Mesenchymal stem cell (in vitro differentiated cells and primary cell): ENCODE measurements around the gene ITGAX.

ENCODE experiments used
- DNase-seq: peaks from one replicate; pipeline ENCODE4 v3.0.0-alpha.2; 2013
- H2AFZ ChIP-seq: one replicate; pipeline ENCODE4 v1.6.1; 2013; ENCODE audit warnings: low read depth, mild to moderate bottlenecking, control low read depth, inconsistent platforms, low read length, moderate library complexity
- H2AK5ac ChIP-seq: 2 replicates; pipeline ENCODE4 v1.6.1; 2013; ENCODE audit warnings: low read length, moderate library complexity, mild to moderate bottlenecking, inconsistent platforms; ENCODE audit not compliant: severe bottlenecking
- H2BK120ac ChIP-seq: one replicate; pipeline ENCODE4 v1.6.1; 2013; ENCODE audit warnings: low read depth, mild to moderate bottlenecking, inconsistent platforms, low read length, moderate library complexity
- H2BK12ac ChIP-seq, 2 experiments: one replicate each; pipeline ENCODE4 v1.6.1; 2013; ENCODE audit warnings: inconsistent platforms in 2 of 2, low read length in 2 of 2, mild to moderate bottlenecking in 2 of 2, moderate library complexity in 2 of 2, control low read depth in 1 of 2
- H2BK15ac ChIP-seq: one replicate; pipeline ENCODE4 v1.6.1; 2013; ENCODE audit warnings: mild to moderate bottlenecking, low read depth, inconsistent platforms; ENCODE audit not compliant: poor library complexity, severe bottlenecking
- H2BK5ac ChIP-seq: 2 replicates; pipeline ENCODE4 v1.6.1; 2013; ENCODE audit warnings: low read depth, mild to moderate bottlenecking, low read length, control low read depth, inconsistent platforms; ENCODE audit not compliant: poor library complexity, severe bottlenecking
- H3K14ac ChIP-seq, 2 experiments: one replicate each; pipeline ENCODE4 v1.6.1; 2013; ENCODE audit warnings: inconsistent platforms in 2 of 2, low read length in 2 of 2, control low read depth in 1 of 2, mild to moderate bottlenecking in 1 of 2, moderate library complexity in 1 of 2
- H3K18ac ChIP-seq, 2 experiments: one replicate each; pipeline ENCODE4 v1.6.1; 2013; ENCODE audit warnings: inconsistent platforms in 2 of 2, low read length in 2 of 2, control low read depth in 1 of 2, low read depth in 1 of 2, mild to moderate bottlenecking in 1 of 2
- H3K23ac ChIP-seq, 2 experiments: one replicate each; pipeline ENCODE4 v1.6.1; 2013; ENCODE audit warnings: inconsistent platforms in 2 of 2, low read length in 2 of 2, mild to moderate bottlenecking in 2 of 2, moderate library complexity in 2 of 2, control low read depth in 1 of 2
- H3K27ac ChIP-seq: 2 replicates; pipeline ENCODE4 v1.5.1; 2013; ENCODE audit warnings: mild to moderate bottlenecking, moderate library complexity, low read length, control low read depth, inconsistent platforms; ENCODE audit not compliant: poor library complexity, severe bottlenecking
- H3K27me3 ChIP-seq, 2 experiments: 2 replicates each; pipeline versions ENCODE4 v1.6.1 to v1.7.0; 2013; ENCODE audit warnings: low read length in 2 of 2, mild to moderate bottlenecking in 2 of 2, moderate library complexity in 2 of 2, control low read depth in 1 of 2, inconsistent platforms in 1 of 2; ENCODE audit not compliant: control insufficient read depth in 1 of 2, insufficient read depth in 1 of 2
- H3K36me3 ChIP-seq, 2 experiments: 2 replicates each; pipeline versions ENCODE4 v1.6.1 to v1.7.0; 2013; ENCODE audit warnings: low read length in 2 of 2, control low read depth in 1 of 2, inconsistent platforms in 1 of 2, low read depth in 1 of 2, mild to moderate bottlenecking in 1 of 2; ENCODE audit not compliant: insufficient read depth in 2 of 2, control insufficient read depth in 1 of 2
- H3K4ac ChIP-seq, 2 experiments: one replicate each; pipeline ENCODE4 v1.6.1; 2013; ENCODE audit warnings: inconsistent platforms in 2 of 2, low read length in 2 of 2, mild to moderate bottlenecking in 2 of 2, moderate library complexity in 2 of 2, control low read depth in 1 of 2, low read depth in 1 of 2
- H3K4me1 ChIP-seq: 2 replicates; pipeline ENCODE4 v1.6.1; 2013; ENCODE audit warnings: low read depth, low read length, control low read depth; ENCODE audit not compliant: control insufficient read depth, insufficient read depth
- H3K4me2 ChIP-seq: 2 replicates; pipeline ENCODE4 v1.6.1; 2013; ENCODE audit warnings: low read length, mild to moderate bottlenecking, inconsistent platforms; ENCODE audit not compliant: poor library complexity, severe bottlenecking
- H3K4me3 ChIP-seq, 2 experiments: 2 replicates each; pipeline versions ENCODE4 v1.5.1 to v1.7.0; 2013; ENCODE audit warnings: low read length in 2 of 2, mild to moderate bottlenecking in 2 of 2, control low read depth in 1 of 2, low read depth in 1 of 2; ENCODE audit not compliant: insufficient read depth in 1 of 2
- H3K79me1 ChIP-seq: replicated peaks from 2 replicates; pipeline ENCODE4 v1.6.1; 2013; ENCODE audit warnings: mild to moderate bottlenecking, control low read depth, low read length, inconsistent platforms; ENCODE audit not compliant: poor library complexity, severe bottlenecking
- H3K9ac ChIP-seq: 2 replicates; pipeline ENCODE4 v1.7.0; 2013; ENCODE audit warnings: mild to moderate bottlenecking, low read length, moderate library complexity
- H3K9me3 ChIP-seq: 2 replicates; pipeline ENCODE4 v1.7.0; 2013; ENCODE audit warnings: mild to moderate bottlenecking, low read length; ENCODE audit not compliant: control insufficient read depth
- H4K8ac ChIP-seq: one replicate; pipeline ENCODE4 v1.6.1; 2013; ENCODE audit warnings: inconsistent platforms, mild to moderate bottlenecking, low read length, moderate library complexity
- H4K91ac ChIP-seq: one replicate; pipeline ENCODE4 v1.6.1; 2013; ENCODE audit warnings: mild to moderate bottlenecking, low read length, inconsistent platforms
- WGBS: methylation state at CpG from one replicate; pipeline ENCODE4 v1.1.7; 2013; ENCODE audit warnings: mixed read lengths; 5-methylcytosine and 5-hydroxymethylcytosine counted together

The ITGAX gene

DNA sequence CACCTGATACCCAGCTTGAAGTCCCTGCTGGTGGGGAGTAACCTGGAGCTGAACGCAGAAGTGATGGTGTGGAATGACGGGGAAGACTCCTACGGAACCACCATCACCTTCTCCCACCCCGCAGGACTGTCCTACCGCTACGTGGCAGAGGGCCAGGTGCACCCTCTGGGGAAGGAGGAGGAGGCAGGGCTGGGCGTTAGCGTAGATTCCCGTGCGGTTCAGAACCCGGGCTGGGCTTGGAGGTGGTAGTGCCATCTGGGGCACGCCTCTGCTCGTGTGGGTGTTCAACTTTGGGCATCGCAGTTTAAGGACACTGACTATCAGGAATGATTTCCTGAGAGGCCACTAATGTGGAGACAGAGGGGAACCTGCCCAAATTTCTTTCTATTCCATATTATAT is 18.3 kb downstream of the ITGAX start:
- Histone ChIP-seq H3K4ac (no peak overlapping the region), H3K9me3 (no peaks in the 10 kb centered on the region), H4K91ac (no peak overlapping the region), H4K8ac (no peak overlapping the region), H3K27me3 (peaks cover 13 to 20% of the 10 kb centered on the region in 2 experiments), H2BK120ac (no peak overlapping the region), H3K9ac (no peak overlapping the region), H3K27ac (no peak overlapping the region), H3K23ac (no peak overlapping the region), H3K79me1 (no peaks in the 10 kb centered on the region), H2BK15ac (no peak overlapping the region), H2AK5ac (no peak overlapping the region), H3K4me3 (no peak overlapping the region), H3K18ac (no peak overlapping the region), H2AFZ (no peak overlapping the region), H3K4me1 (no peaks in the 10 kb centered on the region), H2BK5ac (no peak overlapping the region), H2BK12ac (no peak overlapping the region), H3K14ac (no peak overlapping the region), H3K4me2 (no peak overlapping the region), H3K36me3 (no peaks in the 10 kb centered on the region)
- DNase-seq = no peak
- WGBS = 85% methylated on average over 9 of the region's 14 CpGs

- Histone ChIP-seq H3K9ac (no peak overlapping the region), H3K36me3 (no peaks in the 10 kb centered on the region), H3K4ac (no peak overlapping the region), H2AFZ (no peak overlapping the region), H2AK5ac (no peak overlapping the region), H2BK15ac (no peak overlapping the region), H3K27ac (no peak overlapping the region), H4K91ac (no peak overlapping the region), H3K18ac (no peak overlapping the region), H2BK12ac (no peak overlapping the region), H3K79me1 (no peaks in the 10 kb centered on the region), H2BK5ac (no peak overlapping the region), H3K4me3 (no peak overlapping the region), H3K4me2 (no peak overlapping the region), H2BK120ac (no peak overlapping the region), H4K8ac (no peak overlapping the region), H3K27me3 (peaks cover 13 to 29% of the 10 kb centered on the region in 2 experiments), H3K23ac (no peak overlapping the region), H3K4me1 (no peaks in the 10 kb centered on the region), H3K9me3 (no peaks in the 10 kb centered on the region), H3K14ac (no peak overlapping the region)
- no peak for DNase-seq
- WGBS = 77% methylated on average over 5 of the region's 5 CpGs
These were observed 20.3 kb downstream of the ITGAX start for GRCh38 chr16:31375231-31375630.

DNA sequence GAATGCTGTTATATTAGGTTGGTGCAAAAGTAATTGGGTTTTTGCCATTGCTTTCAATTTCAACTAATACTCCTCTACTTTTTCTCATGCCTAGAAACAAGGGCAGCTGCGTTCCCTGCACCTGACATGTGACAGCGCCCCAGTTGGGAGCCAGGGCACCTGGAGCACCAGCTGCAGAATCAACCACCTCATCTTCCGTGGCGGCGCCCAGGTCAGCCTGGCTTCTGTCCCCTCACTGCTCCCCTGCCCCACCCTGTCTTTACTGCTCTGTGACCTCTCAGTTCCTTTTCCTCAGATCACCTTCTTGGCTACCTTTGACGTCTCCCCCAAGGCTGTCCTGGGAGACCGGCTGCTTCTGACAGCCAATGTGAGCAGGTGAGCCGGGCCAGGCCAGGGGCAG is 21.7 kb downstream of the ITGAX start:
- Histone ChIP-seq H3K18ac (no peak overlapping the region), H2AFZ (no peak overlapping the region), H4K91ac (no peak overlapping the region)

DNA sequence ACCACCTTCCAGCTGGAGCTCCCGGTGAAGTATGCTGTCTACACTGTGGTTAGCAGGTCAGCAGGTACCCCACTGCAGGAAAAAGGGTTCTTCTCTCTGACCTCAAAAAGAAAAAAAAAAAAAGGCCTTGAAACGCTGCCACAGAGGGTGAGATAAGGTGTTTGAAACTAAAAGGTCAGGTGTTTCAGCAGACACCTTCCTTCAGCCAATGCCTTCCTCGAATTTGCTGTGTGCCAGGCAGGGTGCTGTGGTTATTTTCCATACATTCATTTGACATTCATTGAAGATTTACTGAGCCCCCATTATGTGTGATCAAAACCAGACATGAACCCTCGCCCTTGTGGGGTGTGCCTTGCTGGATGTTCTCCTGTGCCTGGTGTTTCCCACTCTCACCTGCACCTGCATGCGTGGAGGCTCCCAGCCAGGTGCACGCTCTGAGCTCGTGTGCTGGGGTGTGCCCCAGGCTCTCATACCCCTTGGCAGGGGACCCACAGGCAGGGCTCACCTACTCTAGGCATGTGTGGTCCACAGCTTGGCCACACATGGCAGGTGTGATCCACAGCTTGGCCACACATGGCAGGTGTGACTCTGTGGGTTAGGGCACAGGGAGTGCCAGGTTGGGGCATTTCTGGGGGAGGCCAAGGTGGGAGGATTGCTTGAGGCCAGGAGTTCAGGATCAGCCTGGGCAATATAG is 22.4 kb downstream of the ITGAX start:
- Histone ChIP-seq H3K18ac (no peak overlapping the region), H4K91ac (peak overlapping the region; percentile 3), H3K36me3 (no peaks in the 10 kb centered on the region), H3K4me1 (peaks cover under 1% of the 10 kb centered on the region), H3K23ac (no peak overlapping the region), H3K27me3 (peaks cover 13 to 40% of the 10 kb centered on the region in 2 experiments), H3K9ac (no peak overlapping the region), H3K14ac (no peak overlapping the region), H3K27ac (no peak overlapping the region), H3K9me3 (no peaks in the 10 kb centered on the region), H2BK15ac (no peak overlapping the region), H3K4me2 (no peak overlapping the region), H2BK12ac (no peak overlapping the region), H2AFZ (no peak overlapping the region), H2BK120ac (no peak overlapping the region), H3K79me1 (no peaks in the 10 kb centered on the region), H2BK5ac (no peak overlapping the region), H3K4ac (no peak overlapping the region), H2AK5ac (no peak overlapping the region), H3K4me3 (no peak overlapping the region), H4K8ac (no peak overlapping the region)
- 65% methylated on average over 7 of the region's 7 CpGs for WGBS
- DNase-seq = no peak

More for the DNA sequence above, 21.7 kb downstream of the ITGAX start:
- no peaks in the 10 kb centered on the region for H3K9me3 ChIP-seq
- H2BK120ac ChIP-seq = no peak overlapping the region
- H3K27me3 ChIP-seq = peaks cover 13 to 40% of the 10 kb centered on the region in 2 experiments
- H3K27ac ChIP-seq = no peak overlapping the region
- 78% methylated on average over 8 of the region's 8 CpGs for WGBS
- no peak overlapping the region for H2BK12ac ChIP-seq
- no peaks in the 10 kb centered on the region for H3K36me3 ChIP-seq
- no peak overlapping the region for H4K8ac ChIP-seq
- H3K4ac ChIP-seq = no peak overlapping the region
- H3K4me2 ChIP-seq = no peak overlapping the region
- H3K79me1 ChIP-seq = no peaks in the 10 kb centered on the region
- H2BK15ac ChIP-seq = no peak overlapping the region
- H3K4me1 ChIP-seq = no peaks in the 10 kb centered on the region
- no peak overlapping the region for H2BK5ac ChIP-seq
- DNase-seq = no peak
- H3K9ac ChIP-seq = no peak overlapping the region
- no peak overlapping the region for H2AK5ac ChIP-seq
- H3K23ac ChIP-seq = no peak overlapping the region
- no peak overlapping the region for H3K4me3 ChIP-seq
- no peak overlapping the region for H3K14ac ChIP-seq
